NCI-H82 (cell line): ENCODE data around the gene HNRNPA3.
"Not testable (repeated sequence)": the region's sequence is repeated elsewhere in the genome, so short reads cannot be mapped to it uniquely, and the experiment has no call there.

ENCODE experiments used
- DNase-seq: peaks from one replicate; lab custom pipeline; 2025; lab: John Stamatoyannopoulos, UW

Gene HNRNPA3

DNA sequence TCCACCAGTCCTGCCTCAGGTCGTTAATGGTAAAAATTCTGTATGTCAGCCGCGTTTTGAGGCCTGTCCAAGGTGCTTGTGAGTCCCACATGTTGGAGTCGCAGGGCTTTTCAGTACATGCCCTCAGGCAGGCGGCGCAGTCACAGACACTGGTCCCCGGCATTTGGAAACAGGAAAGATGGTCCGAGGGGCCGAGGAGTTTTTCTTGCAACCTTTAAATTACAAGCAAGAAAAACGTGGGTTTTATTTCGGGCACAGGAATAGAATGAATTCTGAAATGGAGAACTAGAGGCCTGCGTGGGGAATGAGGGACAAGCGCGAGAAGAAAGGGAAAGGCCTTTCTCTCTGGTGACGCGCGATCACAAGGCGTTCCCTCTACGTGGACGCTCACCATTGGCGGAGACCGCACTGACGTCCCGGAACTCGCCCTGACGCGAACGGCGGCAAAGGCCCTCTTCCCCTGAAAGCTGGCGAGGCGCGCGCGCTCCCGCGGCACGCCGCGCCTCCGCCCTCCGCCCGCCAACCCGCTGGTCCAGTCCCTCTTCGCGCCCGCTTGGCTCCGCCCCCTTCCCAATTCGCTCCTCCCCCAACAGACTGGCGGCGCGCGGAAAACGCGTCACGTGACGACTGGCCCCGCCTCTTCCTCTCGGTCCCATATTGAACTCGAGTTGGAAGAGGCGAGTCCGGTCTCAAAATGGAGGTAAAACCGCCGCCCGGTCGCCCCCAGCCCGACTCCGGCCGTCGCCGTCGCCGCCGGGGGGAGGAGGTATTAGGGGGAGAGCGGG is at the start of gene HNRNPA3:
Gene HNRNPA3 (plus strand): TSS at position 689 of the 785 bp plus-strand sequence. CDS start 6 bp downstream, at position 695.
- DNase-seq = peak; percentile 99

DNA sequence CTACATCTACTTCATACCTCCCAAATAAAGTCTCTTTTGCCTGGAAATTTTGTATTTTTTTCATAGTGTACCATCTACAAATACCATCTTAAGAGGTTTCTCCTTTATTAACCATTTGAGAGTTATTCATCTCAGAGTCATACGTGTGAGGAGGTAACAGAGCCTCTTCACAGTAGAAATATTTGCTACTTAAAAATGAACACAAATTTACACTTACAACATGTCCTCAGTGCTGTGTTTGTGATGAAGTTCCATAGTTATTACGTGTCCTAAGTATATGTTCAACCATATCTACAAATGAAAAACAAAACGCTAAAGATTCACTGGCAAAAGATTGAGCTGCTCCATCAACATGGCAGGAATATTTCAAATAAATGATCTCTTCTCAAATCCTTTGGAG is 48.5 kb upstream of the HNRNPA3 start:
- no peak for DNase-seq

DNA sequence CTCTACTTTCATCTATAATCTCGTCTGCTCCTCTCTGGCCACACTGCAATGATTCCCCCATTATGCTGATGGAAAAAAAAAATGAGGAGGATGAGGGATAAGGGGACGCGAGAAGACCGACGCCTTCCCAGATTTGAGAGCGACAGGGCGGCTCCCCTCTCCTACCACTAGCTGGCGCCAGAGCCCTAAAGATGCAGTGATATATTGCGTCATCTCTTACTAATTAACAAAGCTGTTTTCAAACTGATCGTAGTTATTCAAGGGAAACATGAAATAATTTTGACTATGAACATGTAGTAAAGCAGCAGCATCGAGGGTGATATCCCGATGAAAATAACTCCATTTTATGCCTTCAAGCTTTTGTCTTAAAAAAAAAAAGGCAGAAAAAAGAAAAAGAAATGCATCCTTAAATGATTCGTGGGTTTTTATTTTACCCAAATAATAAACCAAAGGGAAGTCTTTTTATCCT is 48.0 kb upstream of the HNRNPA3 start:
- peak; percentile 94 for DNase-seq

DNA sequence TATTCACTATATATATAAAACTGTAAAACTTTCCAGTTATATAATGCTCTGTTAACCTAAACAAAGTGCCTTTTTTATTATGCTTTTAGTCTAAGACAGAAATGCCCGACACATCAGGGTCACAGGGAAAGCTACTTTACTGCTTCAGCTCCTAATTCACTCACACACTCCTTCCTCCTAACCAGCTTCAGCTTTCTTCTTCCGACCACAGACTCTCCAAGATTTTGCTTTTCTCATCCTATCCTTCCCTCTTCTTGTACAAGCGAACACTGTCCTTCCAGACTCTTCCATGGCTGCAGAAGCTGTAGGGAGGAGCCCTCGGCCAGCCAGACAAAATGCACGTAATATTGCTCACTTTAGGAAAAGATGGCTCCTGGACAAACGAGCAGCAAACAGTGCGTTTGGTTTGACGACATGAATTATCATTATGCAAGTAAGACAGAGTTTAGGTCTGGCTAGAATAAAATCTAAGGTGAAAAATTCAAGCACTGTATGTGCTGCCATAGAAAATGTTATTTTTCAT is 47.5 kb upstream of the HNRNPA3 start:
- DNase-seq = peak; percentile 36

DNA sequence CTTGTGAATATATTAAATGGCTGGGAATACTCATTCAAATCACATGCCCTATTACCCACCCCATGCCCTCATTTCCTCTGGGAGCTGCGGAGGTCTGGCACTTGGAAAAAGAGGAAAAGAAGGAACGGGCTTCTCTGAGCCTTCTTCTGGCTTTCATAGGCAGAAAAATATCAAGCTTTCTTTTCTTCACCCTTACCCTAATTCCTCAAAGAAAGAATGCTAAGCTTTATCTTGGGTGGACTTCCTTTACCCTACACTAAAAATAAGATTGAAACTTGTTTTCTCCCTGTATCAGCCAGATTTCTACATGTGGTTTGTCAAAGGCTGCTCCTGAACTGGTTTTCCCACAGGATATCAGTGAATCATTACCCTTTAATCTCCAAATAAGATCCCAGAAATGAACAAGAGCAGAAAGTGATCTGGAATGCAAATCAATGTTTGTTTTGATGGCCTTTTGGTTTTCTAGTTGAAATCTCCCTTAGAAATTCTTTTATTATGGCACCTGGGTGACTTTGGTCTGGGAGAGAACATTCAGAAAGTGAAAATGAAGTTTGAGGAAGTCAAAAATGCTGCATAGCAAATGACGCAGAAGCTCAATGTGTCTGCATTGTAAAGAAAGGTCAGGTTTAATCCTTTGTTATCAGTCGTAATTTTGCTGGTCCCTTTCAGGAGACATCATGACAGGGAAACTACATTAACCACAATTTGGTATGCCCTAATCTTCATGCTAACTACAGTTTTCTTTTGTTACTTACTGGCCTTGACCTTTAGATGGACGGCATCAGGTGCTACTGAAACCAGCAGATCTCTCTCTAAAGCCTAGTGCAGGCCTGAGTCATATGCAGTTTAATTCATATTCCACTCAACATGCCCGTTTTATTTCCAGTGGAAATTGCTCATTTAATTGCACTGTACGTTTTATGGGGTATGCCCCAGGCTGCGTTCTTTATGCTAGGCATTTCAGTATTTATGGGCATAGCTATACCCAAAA is 46.6 kb upstream of the HNRNPA3 start:
- DNase-seq = no peak

DNA sequence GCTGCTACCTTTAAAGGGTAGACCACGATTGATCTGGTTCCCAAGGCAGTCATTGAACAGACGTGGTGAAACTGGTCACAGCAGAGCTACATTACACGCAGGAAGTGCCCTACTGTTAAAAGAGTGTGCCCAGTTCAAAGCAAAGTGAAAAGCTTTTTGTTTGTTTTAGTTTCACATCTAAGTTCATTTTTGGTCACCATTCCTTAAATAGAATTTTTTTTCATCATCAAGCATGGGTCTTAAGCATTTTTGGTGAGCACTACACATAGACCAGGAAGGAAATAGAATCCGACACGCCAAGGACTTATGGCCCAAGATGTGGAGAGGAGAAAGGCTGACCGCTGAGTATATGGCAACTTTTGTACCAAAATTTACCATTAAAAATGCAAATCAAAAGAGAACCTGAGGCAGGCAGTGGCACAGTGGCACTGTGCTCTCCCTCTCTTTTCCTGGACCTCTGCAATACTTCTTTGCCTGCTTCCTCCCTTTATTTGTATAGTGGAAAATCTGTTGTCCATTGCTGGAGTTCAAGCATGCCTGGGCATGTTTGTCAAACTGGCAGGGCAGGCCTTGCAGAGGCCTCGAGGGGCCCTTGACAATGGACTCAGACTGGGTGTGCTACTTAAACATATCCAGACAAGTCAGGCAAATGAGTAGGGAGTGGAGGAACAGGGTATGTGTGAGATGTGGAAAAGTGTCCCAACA is 42.6 kb upstream of the HNRNPA3 start:
- no peak for DNase-seq

DNA sequence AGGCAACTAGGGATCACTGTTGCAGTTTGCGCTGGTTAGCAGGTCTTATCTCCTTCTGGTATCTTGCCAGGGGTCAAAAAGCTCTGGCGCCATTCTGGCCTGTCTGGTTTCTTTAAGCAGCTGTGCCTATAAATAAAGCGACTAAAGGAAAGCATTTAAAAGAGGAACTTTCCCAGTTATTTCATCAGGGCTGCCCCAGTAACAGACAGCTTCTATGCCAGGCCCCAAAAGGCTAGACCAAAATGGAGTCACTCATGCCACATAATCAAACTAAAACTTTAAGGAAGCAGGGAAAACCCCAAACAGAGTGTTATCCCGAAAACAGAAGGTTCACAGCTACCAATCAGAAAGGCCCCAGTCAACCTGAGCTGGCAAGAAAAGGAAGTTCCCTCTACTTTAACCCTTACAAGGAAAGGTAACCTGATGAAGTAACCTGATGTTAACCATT is 41.2 kb upstream of the HNRNPA3 start:
- no peak for DNase-seq

DNA sequence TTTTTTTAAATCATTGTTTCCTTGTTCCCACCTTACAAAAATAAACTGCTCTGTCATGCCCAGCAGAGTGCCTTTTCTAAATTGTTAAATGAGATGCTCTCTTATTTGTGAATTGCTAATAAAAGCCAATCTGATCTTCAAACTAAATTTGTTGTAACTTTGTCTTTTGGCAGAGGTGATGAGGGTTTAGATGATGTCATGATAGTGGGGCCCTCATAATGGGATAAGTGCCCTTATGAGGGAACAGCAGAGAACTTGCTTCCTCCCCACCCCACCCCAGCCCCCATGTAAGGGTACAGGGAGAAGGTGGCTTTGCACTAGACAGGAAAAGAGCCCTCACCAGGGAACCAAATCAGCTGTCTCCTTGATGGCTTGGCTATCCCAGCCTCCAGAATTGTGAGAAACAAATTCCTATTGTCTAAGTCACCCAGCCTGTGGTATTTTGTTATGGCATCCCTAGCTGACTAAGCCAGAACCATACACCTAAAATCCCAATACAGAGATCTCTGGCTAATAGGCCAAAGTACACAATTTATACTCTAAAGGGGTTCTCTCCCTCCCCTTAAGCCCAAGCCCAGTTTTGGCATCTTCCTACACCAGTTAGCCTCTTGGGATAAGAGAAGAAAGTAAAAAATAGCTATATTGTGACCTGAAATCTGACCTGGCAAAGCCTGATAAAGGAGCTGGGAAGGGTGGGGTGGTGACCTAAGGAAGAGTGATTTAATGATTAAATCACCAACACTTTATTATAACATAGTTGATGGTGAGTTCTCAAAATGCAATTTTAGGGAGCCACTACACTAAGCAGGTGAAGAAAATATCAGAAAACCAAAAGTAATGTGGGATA is 40.3 kb upstream of the HNRNPA3 start:
- DNase-seq = no peak

DNA sequence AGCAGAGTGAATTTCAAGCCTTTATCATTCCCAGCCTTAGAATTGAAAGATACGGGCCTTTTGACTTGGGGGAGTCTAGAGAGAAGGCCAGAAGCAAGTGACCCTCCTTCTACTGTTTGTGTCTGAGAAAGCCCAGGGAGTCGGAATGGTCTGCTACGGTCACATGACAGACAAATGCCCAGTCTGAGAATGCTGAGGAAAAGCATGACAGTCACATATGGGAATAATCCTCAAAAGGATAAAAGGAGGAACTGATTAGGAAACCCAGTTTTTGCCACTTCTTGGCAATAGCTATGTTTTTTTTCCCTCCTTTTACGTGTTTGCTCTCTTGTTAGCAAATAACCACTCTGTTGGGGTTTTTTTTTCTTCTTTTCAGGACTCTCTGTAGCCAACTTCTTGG is 38.1 kb upstream of the HNRNPA3 start:
- no peak for DNase-seq

DNA sequence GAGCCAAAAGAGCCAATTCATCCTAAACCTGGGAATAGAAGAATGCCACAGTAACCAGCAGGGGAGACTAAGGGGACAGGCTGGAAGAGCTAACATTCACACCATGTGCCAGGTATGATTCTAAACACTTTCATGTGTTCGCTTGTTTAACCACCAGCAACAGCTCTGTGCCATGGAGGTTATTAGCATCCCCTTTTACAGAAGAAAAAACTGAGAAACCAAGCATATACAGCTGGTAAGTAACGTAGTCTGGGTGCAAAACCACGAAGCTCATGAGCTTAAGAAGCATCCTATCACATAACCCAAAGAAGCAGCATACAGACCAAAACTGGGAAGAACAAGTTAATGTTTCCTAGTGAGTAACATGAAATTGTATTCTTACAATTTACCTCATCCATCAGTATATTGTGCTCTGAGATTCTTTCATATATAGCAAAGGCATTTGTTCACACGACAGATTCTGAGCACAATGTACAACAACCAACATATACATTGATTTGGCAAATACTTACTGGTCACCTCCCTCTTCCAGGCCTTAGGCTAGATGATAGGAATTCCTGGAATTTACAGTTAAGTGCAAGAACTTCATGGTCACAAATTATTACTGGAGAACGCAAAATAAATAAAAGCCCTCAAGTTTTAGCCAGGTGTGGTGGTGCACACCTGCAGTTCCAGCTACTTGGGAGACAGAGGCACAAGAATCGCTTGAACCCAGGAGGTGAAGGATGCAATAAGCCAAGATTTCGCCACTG is 36.5 kb upstream of the HNRNPA3 start:
- no peak for DNase-seq

DNA sequence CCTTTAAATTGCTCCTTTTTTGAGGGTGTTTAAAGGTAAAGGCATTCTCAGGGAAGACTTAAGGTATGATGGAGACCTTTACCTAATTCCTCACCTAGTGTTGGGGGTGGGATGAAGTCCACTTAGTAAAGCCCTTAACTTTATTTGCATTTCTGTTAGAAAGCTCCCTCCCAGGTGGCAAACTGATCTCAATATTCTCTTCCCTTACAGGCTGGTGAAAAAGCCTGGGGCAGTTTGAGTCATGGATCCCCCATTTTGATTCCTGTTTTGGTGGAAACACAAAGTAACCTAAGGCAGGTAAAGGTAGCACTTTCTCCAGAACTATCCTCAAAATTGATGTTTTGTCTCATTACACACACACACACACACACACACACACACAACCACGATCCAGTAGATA is 33.8 kb upstream of the HNRNPA3 start:
- no peak for DNase-seq

DNA sequence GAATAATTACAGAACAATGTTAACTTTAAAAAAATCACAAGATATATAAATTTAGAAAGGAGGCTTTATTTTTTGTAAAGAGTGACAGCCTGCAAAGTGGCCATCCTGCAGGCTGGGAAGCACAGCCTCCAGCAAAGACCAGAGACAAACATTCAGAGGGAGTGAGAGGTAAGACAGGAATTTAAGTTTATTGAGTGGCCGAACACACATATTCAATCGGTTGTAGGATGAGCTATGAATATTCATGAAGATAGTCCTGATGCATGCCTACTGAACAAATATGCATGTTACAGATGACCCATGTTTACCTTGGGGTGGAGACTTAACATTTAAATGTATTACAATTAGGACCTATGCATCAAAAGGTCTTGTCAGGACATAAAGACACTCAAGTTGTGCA is 33.4 kb upstream of the HNRNPA3 start:
- DNase-seq = no peak

DNA sequence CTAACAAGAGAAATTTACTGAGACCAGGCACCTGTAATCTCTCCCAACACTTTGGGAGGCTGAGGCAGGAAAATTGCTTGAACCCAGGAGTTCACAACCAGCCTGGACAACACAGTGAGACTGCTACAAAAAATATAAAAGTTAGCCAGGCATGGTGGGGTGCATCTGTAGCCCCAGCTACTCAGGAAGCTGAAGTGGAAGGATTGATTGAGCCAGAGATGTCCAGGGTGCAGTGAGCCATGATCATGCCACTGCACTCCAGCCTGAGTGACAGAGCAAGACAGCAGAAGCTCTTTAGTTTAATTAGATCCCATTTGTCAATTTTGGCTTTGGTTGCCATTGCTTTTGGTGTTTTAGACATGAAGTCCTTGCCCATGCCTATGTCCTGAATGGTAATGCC is 32.9 kb upstream of the HNRNPA3 start:
- DNase-seq = not testable (repeated sequence)

DNA sequence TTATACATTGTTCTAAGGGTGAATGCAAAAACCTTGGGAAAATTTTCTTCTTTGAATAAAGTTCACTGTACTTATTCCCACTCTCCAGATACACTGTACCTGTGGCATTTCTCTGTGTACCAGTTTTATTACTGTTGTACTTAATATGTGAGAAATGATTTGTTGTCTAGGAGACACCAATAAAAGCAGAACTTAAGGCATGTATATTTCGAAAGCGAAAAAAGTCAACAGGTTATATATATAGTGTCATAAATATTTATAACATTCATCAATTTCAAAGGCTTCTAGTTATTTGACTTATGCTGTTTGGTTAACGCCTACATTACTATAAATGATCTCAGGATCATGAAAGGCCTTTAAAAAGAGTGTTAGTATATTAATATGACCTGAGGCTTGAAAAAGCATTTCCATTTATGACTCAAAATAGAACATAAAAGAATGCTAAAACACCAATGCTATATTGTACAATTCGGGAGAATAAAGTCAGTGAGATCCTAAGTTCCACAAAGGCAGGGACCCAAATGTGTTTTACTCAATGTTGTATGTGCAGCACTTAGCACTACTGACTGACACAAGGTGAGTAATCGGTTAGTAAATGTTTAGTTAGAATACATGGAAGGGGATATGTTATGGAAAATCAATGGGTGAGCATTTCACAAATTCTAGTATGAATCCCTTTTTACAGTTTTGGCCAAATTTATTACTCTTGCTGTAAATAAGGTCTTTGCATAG is 32.2 kb upstream of the HNRNPA3 start:
- DNase-seq = no peak

DNA sequence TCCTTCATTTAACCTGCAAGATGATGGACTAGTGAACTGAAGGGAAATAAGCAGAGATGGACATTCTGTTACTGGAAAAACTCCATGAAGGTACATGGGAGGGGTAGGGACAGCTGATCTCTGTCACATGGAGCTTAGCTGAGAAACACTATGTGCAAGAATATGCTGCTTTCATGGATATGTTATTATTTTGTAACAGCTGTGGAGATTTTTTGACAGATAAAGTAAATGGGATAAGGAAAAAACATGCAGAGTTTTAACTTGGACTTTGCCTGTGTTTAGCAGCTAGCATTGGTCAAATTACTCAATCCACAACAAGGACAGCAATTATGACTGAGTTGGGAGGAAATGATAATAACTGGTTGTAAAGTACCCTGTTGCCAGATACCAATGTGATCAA is 28.7 kb upstream of the HNRNPA3 start:
- DNase-seq = no peak

DNA sequence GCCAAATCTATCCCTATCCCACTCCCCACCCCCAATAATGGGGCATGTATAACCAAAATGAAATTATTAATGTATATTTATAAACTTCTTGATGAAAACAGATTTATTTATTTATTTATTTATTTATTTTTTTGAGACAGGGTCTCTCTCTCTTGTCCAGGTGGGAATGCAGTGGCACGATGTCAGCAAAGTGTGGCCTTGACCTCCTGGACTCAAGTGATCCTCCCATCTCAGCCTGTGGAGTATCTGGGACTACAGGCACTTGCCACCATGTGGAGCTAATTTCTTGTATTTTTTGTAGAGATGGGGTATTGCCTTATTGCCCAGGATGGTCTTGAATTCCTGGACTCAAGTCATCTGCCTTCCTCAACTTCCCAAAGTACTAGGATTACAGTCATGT is 28.0 kb upstream of the HNRNPA3 start:
- DNase-seq = no peak

DNA sequence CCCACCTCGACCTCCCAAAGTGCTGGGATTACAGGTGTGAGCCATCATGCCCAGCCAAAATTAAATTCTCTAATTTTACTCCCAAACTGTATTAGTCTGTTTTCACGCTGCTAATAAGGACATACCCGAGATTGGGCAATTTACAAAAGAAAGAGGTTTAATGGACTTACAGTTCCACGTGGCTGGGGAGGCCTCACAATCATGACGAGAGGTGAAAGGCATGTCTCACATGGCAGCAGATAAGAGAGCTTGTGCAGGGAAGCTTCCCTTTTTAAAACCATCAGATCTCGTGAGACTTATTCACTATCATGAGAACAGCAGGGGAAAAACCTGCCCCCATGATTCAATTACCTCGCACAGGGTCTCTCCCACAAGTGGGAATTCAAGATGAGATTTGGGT is 26.6 kb upstream of the HNRNPA3 start:
- DNase-seq = not testable (repeated sequence)

DNA sequence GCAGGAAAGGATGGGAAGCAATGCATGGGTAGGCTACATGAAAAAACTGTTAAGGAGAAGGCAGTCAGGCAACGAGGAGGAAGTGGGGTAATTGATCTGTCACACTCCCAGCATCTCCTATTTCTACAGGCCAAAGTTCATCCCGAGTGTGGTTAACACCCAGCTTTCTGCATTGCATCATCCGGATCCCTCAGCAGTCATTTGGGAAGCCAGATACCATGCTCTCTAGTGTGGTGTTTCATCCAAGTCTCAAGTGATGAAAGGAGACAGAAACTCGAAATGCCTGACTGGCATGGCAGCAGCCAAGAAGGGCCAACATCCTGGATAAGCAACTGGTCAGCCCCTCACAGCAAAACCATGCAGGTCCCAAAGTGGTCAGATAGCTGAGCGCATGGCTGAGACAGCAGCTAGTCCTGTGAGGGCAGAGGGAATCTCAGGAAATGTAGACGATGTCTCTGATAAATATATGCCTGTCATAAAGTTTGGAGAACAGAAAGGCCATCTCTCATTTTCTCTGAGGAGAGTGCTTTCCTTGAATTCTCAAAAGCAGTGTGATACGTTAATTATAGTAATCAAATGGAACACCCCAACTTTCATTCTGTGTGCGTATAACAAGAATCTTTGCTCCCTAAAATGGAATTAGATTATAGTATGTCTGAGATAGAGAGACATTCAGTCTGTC is 24.8 kb upstream of the HNRNPA3 start:
- no peak for DNase-seq
